Caki2 (cell line): Measurements from ENCODE around the gene SARNP. TPM values are rescaled to one million over a fixed set of nuclear protein-coding genes. Genes with fewer than 3 reads are reported as not detected.

Experiments
- DNase-seq: peaks from one replicate; pipeline ENCODE4 v3.0.0-alpha.2; 2015; ENCODE audit warnings: low read depth
- in situ Hi-C: cut with HindIII; loops from 2 replicates; pipeline ENCODE4 v1.10.0; 2016; ENCODE audit warnings: low sequenced_read_pairs, low pct_unique_long_range_greater_than_20kb, mixed read lengths
- total RNA-seq: library from RNA; depleted of rRNA; stranded (reverse); fragments of >200 nt; shearing (Covaris generic); gene quantifications from 2 replicates; pipeline ENCODE4 v1.2.3, GENCODE V29; 2014; ENCODE audit warnings: low replicate concordance

The SARNP gene
- total RNA-seq, 1 experiment from 2014 or later: 218 TPM

- no peak for DNase-seq
Observed at GRCh38 chr12:55734595-55734994, 82.9 kb downstream of the SARNP start.

GRCh38 chr12:55733858-55734257, 83.7 kb downstream of the SARNP start:
- in situ Hi-C loops: no loop called here
- no peak for DNase-seq

More at GRCh38 chr12:55734595-55734994, 82.9 kb downstream of the SARNP start:
- in situ Hi-C loops: no loop called here

DNA sequence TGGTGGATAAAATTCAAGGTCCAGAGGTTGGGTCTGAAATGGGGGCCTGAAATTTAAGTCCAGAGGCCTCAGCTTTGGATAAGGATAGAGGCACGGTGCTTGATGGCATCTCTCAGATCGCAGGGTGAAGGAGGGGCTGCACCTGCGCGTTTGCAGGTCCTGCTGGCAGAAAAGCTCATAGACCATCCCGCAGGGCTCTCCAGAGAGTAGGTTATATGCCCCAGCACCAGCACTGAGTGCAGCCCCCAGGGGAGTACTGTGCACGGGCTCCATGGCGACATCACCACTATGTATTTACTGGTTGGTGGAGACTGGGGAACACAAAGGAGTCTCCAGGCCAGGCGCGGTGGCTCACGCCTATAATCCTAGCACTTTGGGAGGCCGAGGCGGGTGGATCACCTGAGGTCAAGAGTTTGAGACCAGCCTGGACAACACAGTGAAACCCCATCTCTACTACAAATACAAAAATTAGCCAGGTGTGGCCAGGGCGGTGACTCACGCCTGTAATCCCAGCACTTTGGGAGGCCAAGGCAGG, 84.4 kb downstream of the SARNP start:
- DNase-seq: no peak
- in situ Hi-C loops: no loop called here

GRCh38 chr12:55732288-55732687, 85.2 kb downstream of the SARNP start:
- DNase-seq: no peak
- in situ Hi-C loops: no loop called here

DNA sequence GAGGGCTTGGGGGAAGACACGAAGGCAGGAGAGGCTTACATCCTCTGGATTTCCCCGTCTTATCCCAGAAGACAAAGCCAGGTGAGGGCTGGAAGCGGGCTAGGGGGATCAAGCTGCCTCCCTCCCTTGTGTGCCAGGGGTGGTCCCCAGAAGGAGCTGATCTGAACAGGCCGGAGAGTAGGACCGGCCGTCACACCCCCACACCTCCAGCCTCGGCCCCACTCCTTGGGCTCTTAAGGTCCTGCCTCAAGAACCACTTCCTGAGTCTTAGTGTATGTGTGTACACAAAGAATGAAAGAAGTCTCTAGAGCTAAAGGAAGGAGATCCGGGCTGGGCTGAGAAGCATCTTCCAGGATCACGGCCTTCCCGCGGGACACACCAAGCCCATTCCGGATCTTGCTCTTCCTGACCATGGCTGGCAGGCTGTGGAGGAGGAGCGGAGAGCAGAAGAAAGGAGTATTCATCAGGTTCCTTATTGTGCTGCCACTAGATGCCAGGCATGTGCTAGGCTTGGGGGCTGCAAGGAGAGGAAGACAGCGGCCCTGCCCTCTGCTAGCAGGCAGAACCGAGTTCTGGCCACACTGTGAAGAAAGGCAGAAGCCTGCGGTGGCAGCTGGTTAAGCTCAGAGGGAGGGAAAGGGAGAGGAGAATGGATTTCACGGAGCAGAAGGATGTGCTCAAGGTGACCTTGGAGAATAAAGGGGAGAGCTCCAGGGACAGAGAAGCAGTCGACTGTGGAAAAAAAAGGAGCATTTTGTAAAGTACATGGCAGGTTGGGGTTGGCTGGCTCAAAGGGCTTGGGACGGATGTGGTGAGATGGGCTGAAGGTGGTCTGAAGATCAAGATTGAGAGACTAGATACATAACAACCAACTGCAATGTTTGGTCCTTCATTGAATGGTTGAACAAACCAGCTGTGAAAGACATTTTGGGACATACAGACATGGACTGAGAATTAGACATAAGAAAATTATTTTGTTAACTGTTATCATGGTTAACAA, 87.4 kb downstream of the SARNP start:
- in situ Hi-C loops: no loop called here
- DNase-seq: peak; percentile 76

DNA sequence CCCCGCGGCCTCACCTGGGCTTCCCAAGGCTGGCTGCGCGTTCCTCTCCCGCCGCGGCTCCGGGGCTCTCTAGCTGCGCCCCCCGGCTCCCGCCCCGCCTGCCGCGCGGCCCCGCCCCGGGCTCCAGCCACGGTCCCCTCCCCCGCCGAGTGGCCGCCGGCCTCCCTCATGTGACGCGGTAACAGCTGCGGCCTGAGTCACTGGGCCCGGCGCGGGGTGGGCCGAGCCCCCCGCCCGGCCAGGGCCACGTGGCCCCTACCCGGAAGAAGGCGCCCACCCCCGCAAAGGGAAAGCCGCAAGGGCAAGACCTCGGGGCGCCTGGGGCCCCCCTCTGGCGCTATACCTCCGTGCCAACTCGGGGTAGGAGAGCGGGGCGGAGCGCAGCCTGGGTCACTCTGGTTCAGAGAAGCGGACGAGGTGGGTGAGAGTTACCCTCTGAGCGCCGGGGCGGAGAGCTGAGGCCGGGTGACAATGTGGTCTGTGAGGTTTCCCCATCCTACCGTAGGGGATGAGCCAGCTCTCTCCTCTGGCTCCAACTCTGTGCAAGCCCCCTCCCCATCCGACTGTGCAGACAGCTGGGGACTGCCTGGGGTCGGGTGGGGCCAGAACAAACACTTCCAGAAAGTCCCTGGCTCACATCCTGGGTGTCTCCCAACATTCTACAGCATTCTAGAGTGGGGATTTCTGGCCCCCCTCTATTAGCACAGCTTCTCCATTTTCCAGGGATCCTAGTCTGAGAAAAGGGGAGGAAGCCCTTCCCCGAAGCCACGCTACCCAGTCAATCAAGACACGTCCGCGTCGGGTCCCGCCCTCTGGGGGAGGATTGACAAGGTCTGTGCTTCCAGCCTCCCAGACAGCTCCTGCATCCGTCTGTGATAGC, 88.3 kb downstream of the SARNP start, which contains the start of gene CD63:
Gene CD63 (minus strand): TSS at position 71 of the 880 bp plus-strand sequence. CDS start 668 bp downstream, outside the sequence.
- in situ Hi-C loops: no loop called here
- DNase-seq: peak; percentile 95

DNA sequence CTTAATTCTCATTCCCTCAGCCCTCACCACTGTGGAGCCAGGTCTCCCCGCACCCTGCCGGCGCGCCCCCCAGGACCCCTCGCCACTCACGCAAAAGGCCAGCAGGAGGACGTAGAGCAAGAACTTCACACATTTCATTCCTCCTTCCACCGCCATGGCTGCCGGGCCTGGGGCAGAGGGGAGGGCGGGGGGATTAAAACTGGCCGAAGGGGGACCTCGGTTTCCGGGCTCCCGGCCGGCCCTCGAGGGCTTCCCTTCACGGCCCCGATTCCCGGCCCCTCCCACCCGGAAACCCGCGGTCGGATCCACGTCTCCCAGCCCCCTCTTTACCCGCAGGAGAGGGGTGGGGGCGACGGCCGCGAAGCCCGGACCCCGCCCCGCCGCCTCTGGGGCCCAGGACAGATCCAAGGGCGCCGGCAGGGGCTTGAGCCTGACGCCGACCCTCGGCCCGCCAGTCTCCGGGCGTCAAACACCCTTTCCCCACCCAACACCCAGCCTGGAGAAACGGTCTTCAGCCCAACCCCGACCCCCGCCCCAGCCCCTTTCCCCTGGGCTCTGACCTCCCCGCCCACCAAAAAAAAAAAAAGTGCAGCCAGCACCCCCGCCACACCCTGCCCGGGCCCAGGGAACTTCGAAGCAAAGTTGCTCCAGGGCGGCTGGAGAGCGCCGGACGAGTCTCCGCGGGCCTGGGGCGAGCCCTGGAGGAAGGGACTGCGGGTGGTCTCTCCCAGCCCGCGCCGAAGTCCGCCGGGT, 89.2 kb downstream of the SARNP start:
- peak; percentile 75 for DNase-seq

DNA sequence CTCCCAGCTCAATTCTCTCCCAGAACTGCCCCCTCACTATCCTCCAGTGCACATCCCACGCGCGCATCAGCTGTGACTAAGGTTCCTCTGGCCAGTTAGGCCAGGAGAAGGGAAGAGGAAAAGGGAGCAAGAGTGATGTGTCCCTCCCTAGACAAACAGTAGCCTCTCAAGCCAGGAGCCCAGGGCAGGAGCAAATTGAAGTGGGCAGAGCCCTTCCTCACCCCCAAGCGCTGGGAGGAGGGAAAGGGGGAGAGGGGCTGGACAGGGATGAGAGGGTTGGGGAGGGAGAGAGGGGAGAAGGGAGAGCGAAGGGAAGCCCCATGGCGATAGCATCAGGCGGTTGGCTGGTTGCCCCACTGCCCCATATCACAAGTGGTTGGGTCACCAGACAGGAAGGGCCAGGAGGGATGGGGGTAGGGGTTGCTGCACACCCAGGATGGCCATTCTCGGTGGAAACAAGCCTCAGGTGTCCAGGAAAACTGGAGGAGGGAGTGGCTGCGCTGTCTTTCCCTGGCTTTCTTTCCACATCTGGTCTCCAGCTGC, 89.8 kb downstream of the SARNP start:
- in situ Hi-C loops: no loop called here
- peak; percentile 37 for DNase-seq

More for the DNA sequence above, 89.2 kb downstream of the SARNP start:
- in situ Hi-C loops: no loop called here

DNA sequence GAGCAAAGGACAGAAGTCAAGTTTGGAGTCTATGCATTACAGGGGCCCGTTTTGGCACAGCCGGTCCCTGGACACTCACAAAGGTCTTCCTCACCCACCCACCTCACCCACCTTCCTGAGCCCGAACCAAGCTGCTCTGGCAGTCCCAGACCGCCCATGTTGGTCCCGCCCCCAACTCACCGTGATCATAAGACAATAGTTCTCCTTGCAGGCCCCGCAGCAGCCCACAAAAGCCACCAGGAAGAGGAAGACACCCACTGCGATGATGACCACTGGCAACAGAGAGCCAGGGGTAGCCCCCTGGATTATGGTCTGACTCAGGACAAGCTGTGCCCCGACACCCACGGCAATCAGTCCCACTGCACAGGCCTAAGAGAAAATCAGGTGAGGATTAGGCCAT, 90.6 kb downstream of the SARNP start:
- no peak for DNase-seq
- in situ Hi-C loops: no loop called here

DNA sequence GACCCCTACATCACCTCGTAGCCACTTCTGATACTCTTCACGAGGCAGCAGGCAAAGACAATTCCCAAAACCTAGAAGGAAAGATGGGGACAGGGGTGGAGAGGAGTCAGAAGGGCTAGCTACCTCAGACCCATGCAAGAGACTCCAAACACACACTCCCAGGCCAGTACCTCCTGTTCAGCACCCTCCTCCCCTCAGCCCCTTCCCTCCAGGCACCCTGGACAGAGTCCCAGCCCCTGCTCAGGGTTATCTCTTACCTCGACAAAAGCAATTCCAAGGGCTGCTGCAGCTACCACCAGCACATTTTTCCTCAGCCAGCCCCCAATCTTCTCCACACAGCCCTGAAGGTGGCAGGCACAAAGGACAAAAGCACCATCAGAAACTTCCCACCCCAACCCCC, 92.0 kb downstream of the SARNP start:
- in situ Hi-C loops: no loop called here
- no peak for DNase-seq

DNA sequence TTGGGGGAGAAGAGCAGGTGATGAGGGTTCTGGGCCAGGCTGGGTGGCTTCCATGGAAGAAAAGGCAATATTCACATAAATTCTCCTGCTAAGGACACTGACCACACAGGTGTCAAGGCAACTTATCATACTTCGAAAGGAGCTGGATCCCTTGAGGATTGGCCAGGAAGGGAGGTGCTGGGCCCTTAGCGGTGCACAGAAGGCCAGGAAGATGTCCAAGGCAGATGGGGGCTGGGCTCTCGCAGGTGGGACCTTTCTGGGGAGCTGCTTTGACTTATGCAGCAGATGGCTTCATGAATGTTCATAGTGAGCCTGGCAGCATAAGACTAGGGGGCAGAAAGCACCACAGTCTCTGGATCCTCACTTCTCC, 92.6 kb downstream of the SARNP start:
- in situ Hi-C loops: no loop called here
- DNase-seq: no peak

GRCh38 chr12:55724226-55724939, 93.1 kb downstream of the SARNP start:
- DNase-seq: peak; percentile 62
- in situ Hi-C loops: no loop called here

- in situ Hi-C loops: no loop called here
- no peak for DNase-seq
Observed at GRCh38 chr12:55723516-55724225, 93.9 kb downstream of the SARNP start.

GRCh38 chr12:55722948-55723347, 94.6 kb downstream of the SARNP start:
- peak; percentile 43 for DNase-seq

DNA sequence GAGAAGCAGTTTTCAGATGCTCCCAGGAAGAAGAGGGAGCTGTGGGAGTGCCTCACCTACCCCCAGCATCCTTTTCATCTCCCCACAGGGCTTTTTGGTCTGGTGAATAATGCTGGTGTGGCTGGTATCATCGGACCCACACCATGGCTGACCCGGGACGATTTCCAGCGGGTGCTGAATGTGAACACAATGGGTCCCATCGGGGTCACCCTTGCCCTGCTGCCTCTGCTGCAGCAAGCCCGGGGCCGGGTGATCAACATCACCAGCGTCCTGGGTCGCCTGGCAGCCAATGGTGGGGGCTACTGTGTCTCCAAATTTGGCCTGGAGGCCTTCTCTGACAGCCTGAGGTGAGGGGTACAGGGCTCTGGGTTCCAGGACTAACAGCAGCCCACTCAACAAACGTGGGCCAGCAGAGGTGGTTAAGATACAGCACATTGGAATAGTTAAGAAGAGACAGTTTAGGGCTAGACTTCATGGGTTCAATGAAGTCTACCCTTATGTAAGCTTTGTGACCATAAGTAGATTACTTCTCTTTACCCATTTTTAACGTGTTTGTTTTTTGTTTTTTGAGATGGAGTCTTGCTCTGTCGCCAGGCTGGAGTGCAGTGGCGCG, 95.8 kb downstream of the SARNP start:
- DNase-seq: no peak
- in situ Hi-C loops: no loop called here

More at GRCh38 chr12:55722948-55723347, 94.6 kb downstream of the SARNP start:
- in situ Hi-C loops: no loop called here

- DNase-seq: peak; percentile 88
- in situ Hi-C loops: no loop called here
Observed at GRCh38 chr12:55720894-55721444, 96.6 kb downstream of the SARNP start.
